Myocyte (in vitro differentiated cells): ENCODE measurements around the gene PRSS36. TPM values are rescaled to one million over a fixed set of nuclear protein-coding genes. Genes with fewer than 3 reads are reported as not detected.
"Not testable (repeated sequence)": the region's sequence is repeated elsewhere in the genome, so short reads cannot be mapped to it uniquely, and the experiment has no call there.

ENCODE experiments used
- DNase-seq: peaks from one replicate; pipeline ENCODE4 v3.0.0-alpha.2; 2012; ENCODE audit warnings: low read depth
- total RNA-seq: library from RNA; depleted of rRNA; stranded (reverse); fragments of >200 nt; gene quantifications from 2 replicates; pipeline ENCODE4 v1.2.3, GENCODE V29; 2014

PRSS36 gene
- total RNA-seq, 1 donor from 2014 or later = 0.51 TPM

DNA sequence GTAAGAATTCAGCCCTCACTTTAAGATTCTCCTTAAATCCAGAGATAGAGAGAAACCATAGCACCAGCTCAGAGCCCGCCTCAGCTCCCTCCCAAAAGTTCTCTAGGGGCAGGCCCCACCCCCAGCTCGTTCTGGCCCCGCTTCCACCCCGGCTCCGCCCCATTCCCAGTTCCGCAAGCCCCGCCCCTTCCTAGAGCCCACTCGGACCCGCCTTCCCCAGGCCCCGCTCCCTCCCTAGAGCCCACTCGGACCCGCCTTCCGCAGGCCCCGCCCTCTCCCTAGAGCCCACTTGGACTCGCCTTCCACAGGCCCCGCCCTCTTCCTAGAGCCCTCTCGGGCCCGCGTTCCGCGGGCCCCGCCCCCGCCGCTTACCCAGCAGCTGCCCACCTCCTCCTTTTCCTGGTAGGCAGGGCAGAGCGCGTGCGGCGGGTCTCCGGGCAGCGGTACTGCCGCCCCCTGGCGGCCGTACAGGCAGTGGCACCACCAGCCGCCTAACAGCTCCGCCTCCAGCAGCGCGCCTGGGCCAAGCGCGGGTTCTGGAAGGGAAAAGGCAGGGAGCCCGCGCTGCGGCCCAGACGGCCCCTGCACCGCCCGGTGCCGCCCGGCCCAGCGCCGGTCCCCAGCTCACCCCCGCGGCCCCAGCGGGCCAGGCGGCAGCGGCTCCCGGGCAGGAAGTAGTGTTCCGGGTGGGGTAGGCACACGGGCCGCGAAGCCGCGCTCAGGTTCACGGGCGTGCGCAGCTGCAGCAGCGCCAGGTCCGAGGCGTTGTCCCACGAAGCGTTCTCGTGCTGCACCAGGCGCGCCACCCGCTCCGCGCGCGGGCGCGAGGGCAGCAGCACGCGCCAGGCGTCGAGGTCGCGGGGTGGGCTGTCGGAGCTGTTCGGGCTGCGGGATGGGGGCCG lies 7.5 kb downstream of the PRSS36 start:
- peak; percentile 99 for DNase-seq

GRCh38 chr16:31141489-31142108 lies 8.3 kb downstream of the PRSS36 start:
- no peak for DNase-seq

DNA sequence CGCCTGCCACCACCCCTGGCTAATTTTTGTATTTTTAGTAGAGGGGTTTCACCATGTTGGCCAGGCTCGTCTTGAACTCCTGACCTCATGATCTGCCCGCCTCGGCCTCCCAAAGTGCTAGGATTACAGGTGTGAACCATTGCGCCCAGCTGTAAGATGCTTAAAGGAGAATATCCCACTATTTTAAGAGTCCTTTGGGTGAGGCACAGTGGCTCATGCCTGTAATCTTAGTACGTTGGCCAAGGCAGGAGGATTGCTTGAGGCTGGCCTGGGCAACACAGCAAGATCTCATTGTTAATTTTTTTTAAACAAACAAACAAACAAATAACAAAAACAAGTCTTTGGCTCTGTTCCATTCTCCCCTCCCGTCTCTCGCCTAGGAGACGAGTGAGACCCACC lies 8.8 kb downstream of the PRSS36 start:
- DNase-seq = not testable (repeated sequence)

- DNase-seq = peak; percentile 38
These were observed 11.0 kb downstream of the PRSS36 start for GRCh38 chr16:31138621-31139578.

DNA sequence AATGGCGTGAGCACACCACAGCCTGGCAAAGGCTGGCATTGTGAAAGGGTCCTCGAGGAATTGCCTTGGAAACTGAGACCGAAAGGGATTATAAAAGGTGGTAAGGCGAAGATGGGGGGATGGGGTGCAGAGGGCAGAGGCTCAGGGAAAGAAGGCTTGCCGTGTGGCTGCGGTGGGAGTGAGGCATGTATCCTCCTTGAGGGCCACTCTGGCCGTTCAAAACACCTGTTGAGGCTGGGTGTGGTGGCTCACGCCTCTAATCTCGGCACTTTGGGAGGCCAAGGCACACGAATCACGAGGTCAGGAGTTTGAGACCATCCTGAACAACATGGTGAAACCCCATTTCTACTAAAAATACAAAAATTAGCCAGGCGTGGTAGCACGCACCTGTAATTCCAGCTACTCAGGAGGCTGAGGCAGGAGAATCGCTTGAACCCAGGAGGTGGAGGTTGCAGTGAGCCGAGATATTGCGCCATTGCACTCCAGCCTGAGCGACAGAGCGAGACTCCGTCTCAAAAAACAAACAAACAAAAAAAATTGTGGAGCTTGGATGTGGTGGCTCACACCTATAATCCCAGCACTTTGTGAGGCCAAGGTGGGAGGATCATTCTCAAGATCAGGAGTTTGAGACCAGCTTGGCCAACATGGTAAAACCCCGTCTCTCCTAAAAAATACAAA lies 12.9 kb downstream of the PRSS36 start:
- not testable (repeated sequence) for DNase-seq

- no peak for DNase-seq
These were observed 13.6 kb downstream of the PRSS36 start for GRCh38 chr16:31136287-31136662.

- DNase-seq = no peak
These were observed 14.2 kb downstream of the PRSS36 start, which contains the start of gene PRSS8 for GRCh38 chr16:31135535-31136286. Gene PRSS8, minus strand, starts transcription at chr16:31135727. Its CDS starts 229 bp downstream, at chr16:31135498.

DNA sequence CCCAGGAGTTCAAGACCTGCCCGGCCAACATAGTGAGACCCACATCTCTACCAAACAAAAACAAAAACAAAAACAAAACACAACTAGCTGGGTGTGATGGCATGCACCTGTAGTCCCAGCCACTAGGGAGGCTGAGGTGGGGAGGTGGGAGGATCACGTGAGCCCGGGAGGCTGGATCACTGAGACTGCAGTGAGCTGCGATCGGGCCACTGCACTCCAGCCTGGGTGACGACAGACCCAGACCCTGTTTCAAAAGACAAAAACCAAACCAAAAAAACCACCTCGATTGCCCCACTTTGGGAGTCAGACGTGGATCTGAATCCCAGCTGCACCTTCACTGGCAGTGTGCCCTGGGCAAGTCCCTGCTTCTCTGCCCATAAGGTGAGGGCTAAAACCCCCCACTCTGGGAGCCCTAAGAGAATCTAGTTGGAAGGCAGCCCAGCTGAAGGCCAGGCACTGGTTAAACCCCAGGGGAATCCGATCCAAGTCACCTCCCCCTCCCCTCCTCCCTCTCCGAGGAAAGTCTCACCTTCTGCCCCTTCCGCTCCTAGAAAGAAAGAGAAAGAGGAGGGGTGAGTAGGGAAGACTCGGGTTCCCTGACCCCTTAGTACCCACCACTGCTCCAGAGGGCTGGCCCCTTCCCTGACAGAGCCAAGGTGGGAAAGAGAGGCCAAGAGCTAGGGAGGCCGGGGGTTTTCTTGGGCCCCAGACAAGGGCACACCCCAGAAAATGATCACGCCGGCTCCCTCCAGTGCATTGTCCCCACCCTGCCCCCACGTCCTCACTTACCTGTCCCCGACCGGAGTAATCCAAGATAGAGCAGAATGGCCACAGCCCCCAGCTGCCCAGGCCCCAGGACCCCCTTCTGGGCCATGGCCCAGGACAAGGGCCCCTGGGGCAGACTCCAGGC lies 15.0 kb downstream of the PRSS36 start:
- DNase-seq = no peak

GRCh38 chr16:31134091-31134571 lies 15.7 kb downstream of the PRSS36 start:
- DNase-seq = no peak

GRCh38 chr16:31133046-31133501 lies 16.8 kb downstream of the PRSS36 start:
- DNase-seq = no peak

GRCh38 chr16:31132303-31132979 lies 17.4 kb downstream of the PRSS36 start:
- DNase-seq = no peak

DNA sequence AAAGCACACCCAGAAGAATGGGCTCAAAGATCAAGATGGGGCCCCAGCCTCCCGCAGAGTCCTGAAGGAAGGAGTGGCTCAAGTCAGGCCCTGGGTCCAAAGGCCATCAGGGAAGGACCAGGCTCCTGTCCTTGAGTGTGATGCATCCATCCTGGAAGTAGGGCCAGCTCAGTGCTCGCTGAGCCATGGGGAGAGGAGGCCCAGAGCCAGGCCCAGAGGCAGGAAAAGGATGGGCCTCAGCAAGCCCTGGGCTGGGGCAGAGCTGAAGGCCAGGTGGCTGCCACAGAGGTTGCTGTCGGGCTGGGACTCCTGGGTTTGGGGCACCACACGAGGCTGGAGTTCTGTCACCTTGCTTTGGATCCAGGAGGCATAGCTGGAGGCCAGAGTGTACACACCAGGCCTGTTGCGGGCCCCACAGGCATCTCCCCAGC lies 18.0 kb downstream of the PRSS36 start:
- DNase-seq = no peak

DNA sequence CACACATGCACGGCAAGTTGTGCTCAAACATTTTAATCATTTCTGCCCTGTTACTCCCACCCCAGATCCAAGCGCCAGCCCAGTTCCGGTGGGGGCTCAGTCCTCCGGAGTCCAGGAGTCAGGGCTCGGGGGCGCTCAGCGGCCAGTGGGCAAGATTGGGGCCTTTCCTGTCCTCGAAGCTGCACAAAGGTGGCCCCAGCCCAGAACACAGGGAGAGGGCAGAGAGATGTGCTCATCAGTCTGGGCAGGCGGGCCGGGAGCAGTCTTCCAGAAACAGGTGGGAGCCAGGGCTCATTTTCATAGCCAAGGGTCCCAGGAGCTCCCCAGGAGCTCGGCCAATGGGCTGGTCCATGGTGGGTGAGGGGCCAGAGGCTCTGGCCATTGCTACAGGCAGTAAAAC lies 18.4 kb downstream of the PRSS36 start:
- DNase-seq = no peak

- DNase-seq = no peak
These were observed 19.0 kb downstream of the PRSS36 start for GRCh38 chr16:31130899-31131298.

DNA sequence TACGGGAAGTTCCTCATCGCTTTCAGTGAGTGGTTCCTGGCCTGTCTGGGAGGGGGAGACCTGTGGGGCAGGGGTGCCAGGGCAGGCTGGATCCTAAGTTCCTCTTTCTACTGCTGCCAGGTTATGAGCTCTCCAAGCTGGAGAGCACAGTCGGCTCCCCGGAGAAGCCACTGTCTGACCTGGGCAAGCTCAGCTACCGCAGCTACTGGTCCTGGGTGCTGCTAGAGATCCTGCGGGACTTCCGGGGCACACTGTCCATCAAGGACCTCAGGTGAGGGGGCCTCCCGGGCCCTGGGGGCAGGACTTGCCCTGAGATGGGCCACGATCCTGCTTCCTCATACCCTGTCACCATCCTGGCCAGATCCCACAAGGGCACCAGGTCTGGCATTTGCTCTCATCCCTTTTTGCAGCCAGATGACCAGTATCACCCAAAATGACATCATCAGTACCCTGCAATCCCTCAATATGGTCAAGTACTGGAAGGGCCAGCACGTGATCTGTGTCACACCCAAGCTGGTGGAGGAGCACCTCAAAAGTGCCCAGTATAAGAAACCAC lies 19.5 kb downstream of the PRSS36 start:
- DNase-seq = no peak

- DNase-seq = no peak
These were observed 20.1 kb downstream of the PRSS36 start for GRCh38 chr16:31129568-31130335.
